Keratinocyte (primary cell): Measurements from ENCODE around the gene COX7B2. TPM values are rescaled to one million over a fixed set of nuclear protein-coding genes. Genes with fewer than 3 reads are reported as not detected.

Experiments used
- DNase-seq: peaks from one replicate; pipeline ENCODE4 v3.0.0-alpha.2; 2011; ENCODE audit warnings: low read depth, missing footprints, low spot score
- FAIRE-seq: peaks from 2 replicates; lab custom pipeline; 2011; peaks lifted over from hg19 to GRCh38; lab: Jason Lieb, UNC
- H2AFZ ChIP-seq: 2 replicates; pipeline ENCODE4 v1.6.0; 2012; ENCODE audit warnings: low read length, control low read depth, inconsistent platforms; ENCODE audit not compliant: control insufficient read depth
- H3K27ac ChIP-seq: 2 replicates; pipeline ENCODE4 v1.5.1; 2011; ENCODE audit warnings: low read length; ENCODE audit not compliant: control insufficient read depth, insufficient read depth
- H3K27me3 ChIP-seq: 3 replicates; pipeline ENCODE4 v1.6.0; 2011; ENCODE audit warnings: low read length; ENCODE audit not compliant: control insufficient read depth, insufficient read depth; ENCODE audit errors: extremely low read depth
- H3K36me3 ChIP-seq, 2 experiments: 2 replicates in 1 of 2; 3 replicates in 1 of 2; pipeline ENCODE4 v1.5.1; 2011; ENCODE audit warnings: low read length in 2 of 2, mild to moderate bottlenecking in 1 of 2; ENCODE audit not compliant: control insufficient read depth in 2 of 2, insufficient read depth in 2 of 2; ENCODE audit errors: extremely low read depth in 1 of 2
- H3K4me1 ChIP-seq: 3 replicates; pipeline ENCODE4 v1.5.1; 2011; ENCODE audit warnings: low read length; ENCODE audit not compliant: control insufficient read depth, insufficient read depth; ENCODE audit errors: extremely low read depth
- H3K4me2 ChIP-seq: 3 replicates; pipeline ENCODE4 v1.6.0; 2011; ENCODE audit warnings: low read depth, low read length; ENCODE audit not compliant: control insufficient read depth, insufficient read depth; ENCODE audit errors: extremely low read depth
- H3K4me3 ChIP-seq, 3 experiments: fragments of 200-600 bp in 1 of 3; sonication (generic) in 1 of 3; 2 replicates in 2 of 3; 3 replicates in 1 of 3; pipeline ENCODE4 v1.5.1; 2011 to 2016; ENCODE audit warnings: low read length in 3 of 3, mild to moderate bottlenecking in 3 of 3, control low read depth in 2 of 3, inconsistent platforms in 1 of 3, low read depth in 1 of 3, mixed read lengths in 1 of 3, mixed run types in 1 of 3, moderate library complexity in 1 of 3; ENCODE audit not compliant: control insufficient read depth in 2 of 3, insufficient read depth in 2 of 3; ENCODE audit errors: extremely low read depth in 1 of 3
- H3K79me2 ChIP-seq: 2 replicates; pipeline ENCODE4 v1.6.0; 2012; ENCODE audit warnings: low read length; ENCODE audit not compliant: control insufficient read depth, insufficient read depth
- H3K9ac ChIP-seq: 3 replicates; pipeline ENCODE4 v1.6.0; 2011; ENCODE audit warnings: low read length; ENCODE audit not compliant: control insufficient read depth, insufficient read depth; ENCODE audit errors: extremely low read depth
- H3K9me1 ChIP-seq: 3 replicates; pipeline ENCODE4 v1.6.0; 2011; ENCODE audit warnings: low read length; ENCODE audit not compliant: control insufficient read depth, insufficient read depth; ENCODE audit errors: extremely low read depth
- H3K9me3 ChIP-seq: 2 replicates; pipeline ENCODE4 v1.5.1; 2012; ENCODE audit warnings: low read depth, low read length; ENCODE audit not compliant: control insufficient read depth
- H4K20me1 ChIP-seq: 3 replicates; pipeline ENCODE4 v1.6.0; 2011; ENCODE audit warnings: low read length; ENCODE audit not compliant: control insufficient read depth, insufficient read depth; ENCODE audit errors: extremely low read depth
- EZH2 ChIP-seq: IDR thresholded peaks from one replicate; pipeline ENCODE4 v1.6.1; 2012; ENCODE audit warnings: inconsistent platforms, mild to moderate bottlenecking, low read length, moderate library complexity
- dilution Hi-C: fragments of 300-500 bp; cut with MboI; formaldehyde crosslinking; loops from one replicate; pipeline ENCODE4 v1.7.0; 2020; ENCODE audit warnings: low sequenced_read_pairs; ENCODE audit not compliant: extremely low pct_ligation_motif_present
- polyA plus RNA-seq, 5 experiments: library from polyadenylated mRNA; depleted of rRNA in 3 of 5; stranded (reverse) in 3 of 5; stranded (forward) in 1 of 5; unstranded in 1 of 5; fragments of >200 nt; gene quantifications; 1 replicate in 1 of 5; 2 replicates in 3 of 5; 3 replicates in 1 of 5; pipeline versions ENCODE4 v1.2.1 to v1.2.3, GENCODE V29; 2011 to 2012; ENCODE audit warnings: missing spikeins in 2 of 5, low read depth in 1 of 5, low replicate concordance in 1 of 5
- TF ChIP-seq, protein P1 (sequence below), 3 experiments: IDR thresholded peaks in 1 of 3; conservative IDR thresholded peaks in 1 of 3; optimal IDR thresholded peaks in 1 of 3; 2 replicates in 2 of 3; 3 replicates in 1 of 3; pipeline versions ENCODE3 to v1.5.1; 2011; ENCODE audit warnings: low read length in 3 of 3, mild to moderate bottlenecking in 3 of 3, moderate library complexity in 2 of 3, control low read depth in 1 of 3, inconsistent platforms in 1 of 3; ENCODE audit not compliant: insufficient read depth in 2 of 3; ENCODE audit errors: extremely low read depth in 1 of 3

The COX7B2 gene
- polyA plus RNA-seq, 1 donor (not counting 4 experiments of a cell fraction or from before 2014, with no cell fraction given) = not detected

DNA sequence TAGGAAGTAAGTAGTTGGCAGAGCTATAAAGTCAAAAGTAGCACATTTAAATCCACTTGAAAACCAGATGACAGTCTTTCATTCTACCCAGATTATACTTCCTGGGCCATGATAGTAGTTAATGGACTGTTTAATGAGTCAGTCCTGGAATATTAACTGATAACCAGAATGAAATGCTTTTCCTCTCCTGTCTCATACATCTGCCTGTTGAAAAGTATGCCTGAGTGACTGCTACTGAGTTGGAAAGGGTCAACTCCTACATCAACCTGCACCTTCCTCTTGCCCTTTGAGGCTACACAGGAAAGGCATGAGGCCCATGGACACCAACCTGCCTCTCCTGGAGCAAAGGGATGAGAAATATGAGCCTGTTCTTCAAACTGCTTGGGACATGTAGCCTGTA lies 36.0 kb upstream of the COX7B2 start:
- FAIRE-seq (no peak), DNase-seq (no peak)
- H3K9me1 ChIP-seq = no peaks in the 10 kb centered on the region
- no peak overlapping the region for H3K27ac ChIP-seq
- H3K4me2 ChIP-seq = no peak overlapping the region
- dilution Hi-C loops = no loop called here
- no peak for TF ChIP-seq EZH2
- TF ChIP-seq, protein P1, sequence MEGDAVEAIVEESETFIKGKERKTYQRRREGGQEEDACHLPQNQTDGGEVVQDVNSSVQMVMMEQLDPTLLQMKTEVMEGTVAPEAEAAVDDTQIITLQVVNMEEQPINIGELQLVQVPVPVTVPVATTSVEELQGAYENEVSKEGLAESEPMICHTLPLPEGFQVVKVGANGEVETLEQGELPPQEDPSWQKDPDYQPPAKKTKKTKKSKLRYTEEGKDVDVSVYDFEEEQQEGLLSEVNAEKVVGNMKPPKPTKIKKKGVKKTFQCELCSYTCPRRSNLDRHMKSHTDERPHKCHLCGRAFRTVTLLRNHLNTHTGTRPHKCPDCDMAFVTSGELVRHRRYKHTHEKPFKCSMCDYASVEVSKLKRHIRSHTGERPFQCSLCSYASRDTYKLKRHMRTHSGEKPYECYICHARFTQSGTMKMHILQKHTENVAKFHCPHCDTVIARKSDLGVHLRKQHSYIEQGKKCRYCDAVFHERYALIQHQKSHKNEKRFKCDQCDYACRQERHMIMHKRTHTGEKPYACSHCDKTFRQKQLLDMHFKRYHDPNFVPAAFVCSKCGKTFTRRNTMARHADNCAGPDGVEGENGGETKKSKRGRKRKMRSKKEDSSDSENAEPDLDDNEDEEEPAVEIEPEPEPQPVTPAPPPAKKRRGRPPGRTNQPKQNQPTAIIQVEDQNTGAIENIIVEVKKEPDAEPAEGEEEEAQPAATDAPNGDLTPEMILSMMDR (optimal IDR thresholded peaks at IDR 0.05 in 1 of 3, IDR thresholded peaks at IDR 0.05 in 1 of 3, conservative IDR thresholded peaks at IDR 0.05 in 1 of 3; ENCODE audit: extremely low read depth in 1 of 3, insufficient read depth in 2 of 3, low read length in 3 of 3) = no peak
- no peaks in the 10 kb centered on the region for H3K36me3 ChIP-seq
- no peaks in the 10 kb centered on the region for H3K79me2 ChIP-seq
- no peak overlapping the region for H3K9ac ChIP-seq
- no peaks in the 10 kb centered on the region for H3K27me3 ChIP-seq
- no peaks in the 10 kb centered on the region for H3K9me3 ChIP-seq
- H3K4me1 ChIP-seq = no peaks in the 10 kb centered on the region
- H4K20me1 ChIP-seq = no peaks in the 10 kb centered on the region
- H3K4me3 ChIP-seq = no peak overlapping the region
- no peak overlapping the region for H2AFZ ChIP-seq

DNA sequence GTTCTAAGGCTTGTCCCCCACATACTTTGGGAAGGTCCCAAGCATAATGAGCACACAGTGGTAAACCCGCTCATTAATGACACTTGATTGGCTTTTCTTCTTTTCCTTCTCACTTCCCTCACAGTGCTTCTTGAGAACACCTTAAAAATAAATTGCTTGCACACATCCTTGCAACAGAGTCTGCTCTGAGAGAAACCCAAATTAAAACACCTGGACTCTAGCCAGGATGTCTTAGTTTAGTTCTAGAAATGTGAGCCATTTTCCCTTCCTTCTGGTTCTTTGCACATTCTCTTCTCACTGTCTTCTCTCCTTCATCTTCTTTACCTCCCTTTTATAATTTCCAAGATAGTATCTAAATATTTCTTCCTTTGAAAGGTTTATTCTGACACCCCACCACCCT lies 35.3 kb upstream of the COX7B2 start:
- no peak overlapping the region for H3K4me3 ChIP-seq
- no peaks in the 10 kb centered on the region for H3K79me2 ChIP-seq
- TF ChIP-seq, protein P1 (optimal IDR thresholded peaks at IDR 0.05 in 1 of 3, IDR thresholded peaks at IDR 0.05 in 1 of 3, conservative IDR thresholded peaks at IDR 0.05 in 1 of 3; ENCODE audit: extremely low read depth in 1 of 3, insufficient read depth in 2 of 3, low read length in 3 of 3) = no peak
- TF ChIP-seq EZH2 = no peak
- H3K4me2 ChIP-seq = no peak overlapping the region
- H3K27ac ChIP-seq = no peak overlapping the region
- H3K9me1 ChIP-seq = no peaks in the 10 kb centered on the region
- H3K9ac ChIP-seq = no peak overlapping the region
- H3K4me1 ChIP-seq = no peaks in the 10 kb centered on the region
- H2AFZ ChIP-seq = no peak overlapping the region
- DNase-seq (no peak), FAIRE-seq (no peak)
- no peaks in the 10 kb centered on the region for H4K20me1 ChIP-seq
- dilution Hi-C loops = no loop called here
- H3K27me3 ChIP-seq = no peaks in the 10 kb centered on the region
- no peaks in the 10 kb centered on the region for H3K9me3 ChIP-seq
- no peaks in the 10 kb centered on the region for H3K36me3 ChIP-seq
